Putamen (tissue), 1 donor: ENCODE results near the gene TRIO.

Experiments
- DNase-seq: peaks from one replicate; pipeline ENCODE4 v3.0.0-alpha.2; 2016; ENCODE audit warnings: low spot score

Gene TRIO

GRCh38 chr5:14411216-14411615 is 268.1 kb downstream of the TRIO start:
- DNase-seq = no peak

- DNase-seq = no peak
These were observed 270.2 kb downstream of the TRIO start for GRCh38 chr5:14413331-14413750.

- no peak for DNase-seq
These were observed 270.9 kb downstream of the TRIO start for GRCh38 chr5:14414007-14414406.

GRCh38 chr5:14414656-14415023 is 271.5 kb downstream of the TRIO start:
- no peak for DNase-seq

GRCh38 chr5:14415024-14415697 is 272.0 kb downstream of the TRIO start:
- no peak for DNase-seq

- no peak for DNase-seq
These were observed 272.5 kb downstream of the TRIO start for GRCh38 chr5:14415698-14416074.

GRCh38 chr5:14416621-14417275 is 273.6 kb downstream of the TRIO start:
- no peak for DNase-seq

GRCh38 chr5:14417276-14417730 is 274.2 kb downstream of the TRIO start:
- DNase-seq = no peak

GRCh38 chr5:14417792-14418765 is 274.9 kb downstream of the TRIO start:
- DNase-seq = no peak

- no peak for DNase-seq
These were observed 276.5 kb downstream of the TRIO start for GRCh38 chr5:14419686-14420085.

- DNase-seq = no peak
These were observed 277.1 kb downstream of the TRIO start for GRCh38 chr5:14420101-14420811.

- DNase-seq = no peak
These were observed 278.7 kb downstream of the TRIO start for GRCh38 chr5:14421851-14422250.

- no peak for DNase-seq
These were observed 281.0 kb downstream of the TRIO start for GRCh38 chr5:14424011-14424685.

GRCh38 chr5:14425559-14425958 is 282.4 kb downstream of the TRIO start:
- no peak for DNase-seq

GRCh38 chr5:14426521-14426920 is 283.4 kb downstream of the TRIO start:
- DNase-seq = no peak

GRCh38 chr5:14428302-14429081 is 285.4 kb downstream of the TRIO start:
- DNase-seq = no peak

GRCh38 chr5:14429101-14430050 is 286.2 kb downstream of the TRIO start:
- no peak for DNase-seq

- DNase-seq = no peak
These were observed 288.4 kb downstream of the TRIO start for GRCh38 chr5:14431534-14431933.

GRCh38 chr5:14432931-14433589 is 289.9 kb downstream of the TRIO start:
- DNase-seq = no peak
